GM13977 (cell line): ENCODE results near the gene JAK3.

Source experiments
- DNase-seq: peaks from one replicate; pipeline ENCODE4 v3.0.0; 2012; ENCODE audit warnings: low spot score
- in situ Hi-C: fragments of 300-500 bp; cut with MboI; formaldehyde crosslinking; loops from one replicate; pipeline ENCODE4 v1.12.0; 2022; ENCODE audit warnings: low sequenced_read_pairs, low pct_unique_long_range_greater_than_20kb, mixed read lengths, inconsistent platforms; ENCODE audit not compliant: unreplicated experiment
- TF ChIP-seq, protein P1 (sequence below): IDR thresholded peaks from 2 replicates; pipeline ENCODE4 v1.5.1; 2012; ENCODE audit warnings: mild to moderate bottlenecking, control low read depth; ENCODE audit not compliant: insufficient read depth; ENCODE audit errors: extremely low read depth, missing control alignments

The JAK3 gene

DNA sequence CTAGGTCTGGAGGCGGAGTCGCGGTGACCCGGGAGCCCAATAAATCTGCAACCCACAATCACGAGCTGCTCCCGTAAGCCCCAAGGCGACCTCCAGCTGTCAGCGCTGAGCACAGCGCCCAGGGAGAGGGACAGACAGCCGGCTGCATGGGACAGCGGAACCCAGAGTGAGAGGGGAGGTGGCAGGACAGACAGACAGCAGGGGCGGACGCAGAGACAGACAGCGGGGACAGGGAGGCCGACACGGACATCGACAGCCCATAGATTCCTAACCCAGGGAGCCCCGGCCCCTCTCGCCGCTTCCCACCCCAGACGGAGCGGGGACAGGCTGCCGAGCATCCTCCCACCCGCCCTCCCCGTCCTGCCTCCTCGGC lies 24.1 kb upstream of the JAK3 start, which contains the start of gene SLC5A5:
TSS of gene SLC5A5 (plus strand) at position 68 of the 373 bp plus-strand sequence. CDS start 375 bp downstream, outside the sequence.
- DNase-seq, result no peak
- TF ChIP-seq, protein P1, sequence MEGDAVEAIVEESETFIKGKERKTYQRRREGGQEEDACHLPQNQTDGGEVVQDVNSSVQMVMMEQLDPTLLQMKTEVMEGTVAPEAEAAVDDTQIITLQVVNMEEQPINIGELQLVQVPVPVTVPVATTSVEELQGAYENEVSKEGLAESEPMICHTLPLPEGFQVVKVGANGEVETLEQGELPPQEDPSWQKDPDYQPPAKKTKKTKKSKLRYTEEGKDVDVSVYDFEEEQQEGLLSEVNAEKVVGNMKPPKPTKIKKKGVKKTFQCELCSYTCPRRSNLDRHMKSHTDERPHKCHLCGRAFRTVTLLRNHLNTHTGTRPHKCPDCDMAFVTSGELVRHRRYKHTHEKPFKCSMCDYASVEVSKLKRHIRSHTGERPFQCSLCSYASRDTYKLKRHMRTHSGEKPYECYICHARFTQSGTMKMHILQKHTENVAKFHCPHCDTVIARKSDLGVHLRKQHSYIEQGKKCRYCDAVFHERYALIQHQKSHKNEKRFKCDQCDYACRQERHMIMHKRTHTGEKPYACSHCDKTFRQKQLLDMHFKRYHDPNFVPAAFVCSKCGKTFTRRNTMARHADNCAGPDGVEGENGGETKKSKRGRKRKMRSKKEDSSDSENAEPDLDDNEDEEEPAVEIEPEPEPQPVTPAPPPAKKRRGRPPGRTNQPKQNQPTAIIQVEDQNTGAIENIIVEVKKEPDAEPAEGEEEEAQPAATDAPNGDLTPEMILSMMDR, result no peak
- in situ Hi-C loops, result no loop called here

DNA sequence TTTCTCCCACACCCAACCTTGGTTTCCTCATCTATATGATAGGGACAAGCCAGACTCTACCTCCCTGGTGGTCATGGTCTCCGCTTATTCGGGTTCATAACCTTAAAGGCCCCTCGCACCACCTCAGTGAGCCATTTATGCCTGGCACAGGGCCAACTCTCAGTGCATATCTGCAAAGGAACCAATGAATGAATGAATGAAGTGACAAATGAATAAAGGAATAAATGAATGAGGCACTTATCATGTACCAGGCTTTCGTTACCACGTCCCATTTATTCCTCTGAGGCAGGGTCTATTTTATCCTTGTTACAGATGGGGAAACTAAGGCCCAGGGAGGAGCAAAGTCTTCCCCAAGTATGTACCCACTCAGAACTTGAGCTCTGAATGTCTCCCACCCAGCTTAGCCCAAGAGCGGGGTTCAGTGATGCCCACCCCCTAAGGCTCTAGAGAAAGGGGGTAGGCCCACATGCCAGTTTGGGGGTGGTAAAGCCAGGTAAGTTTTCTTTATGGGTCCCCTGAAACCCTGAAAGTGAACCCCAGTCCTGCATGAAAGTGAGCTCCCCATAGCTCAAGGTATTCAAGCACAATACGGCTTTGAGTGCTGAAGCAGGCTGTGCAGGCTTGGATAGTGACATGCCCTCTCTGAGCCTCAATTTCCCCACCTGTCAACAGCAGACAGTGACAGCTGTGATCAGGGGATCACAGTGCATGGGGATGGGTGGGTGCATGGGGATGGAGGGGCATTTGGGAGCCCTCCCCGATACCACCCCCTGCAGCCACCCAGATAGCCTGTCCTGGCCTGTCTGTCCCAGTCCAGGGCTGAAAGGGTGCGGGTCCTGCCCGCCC lies 23.5 kb upstream of the JAK3 start:
- no peak for DNase-seq
- in situ Hi-C loops, result no loop called here
- TF ChIP-seq, protein P1, result no peak

DNA sequence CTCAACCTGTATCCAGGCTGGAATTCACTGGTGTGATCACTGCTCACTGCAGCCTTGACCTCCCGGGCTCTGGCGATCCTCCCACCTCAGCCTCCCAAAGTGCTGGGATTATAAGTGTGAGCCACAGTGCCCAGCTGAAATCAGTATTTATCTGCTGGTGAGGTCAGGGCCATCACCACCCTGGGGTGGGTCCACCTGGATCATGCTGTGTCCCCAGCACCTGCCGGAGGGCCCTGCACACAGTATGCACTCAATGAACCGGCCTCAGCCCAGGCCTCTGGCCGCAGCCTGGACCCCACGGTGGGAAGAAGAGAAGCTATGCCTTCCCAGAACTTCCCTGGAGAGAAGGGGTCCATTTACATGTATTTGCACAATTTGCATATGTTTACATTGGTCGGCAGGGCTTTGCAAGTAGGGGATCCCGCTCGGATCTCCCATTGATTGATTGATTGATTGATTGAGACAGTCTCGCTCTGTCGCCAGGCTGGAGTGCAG lies 21.4 kb upstream of the JAK3 start:
- in situ Hi-C loops, result loop anchor here (5.0 kb wide), 1 partner anchor 63 kb away; the partner anchor contains the start of gene CCDC124
- TF ChIP-seq, protein P1, result no peak
- no peak for DNase-seq

DNA sequence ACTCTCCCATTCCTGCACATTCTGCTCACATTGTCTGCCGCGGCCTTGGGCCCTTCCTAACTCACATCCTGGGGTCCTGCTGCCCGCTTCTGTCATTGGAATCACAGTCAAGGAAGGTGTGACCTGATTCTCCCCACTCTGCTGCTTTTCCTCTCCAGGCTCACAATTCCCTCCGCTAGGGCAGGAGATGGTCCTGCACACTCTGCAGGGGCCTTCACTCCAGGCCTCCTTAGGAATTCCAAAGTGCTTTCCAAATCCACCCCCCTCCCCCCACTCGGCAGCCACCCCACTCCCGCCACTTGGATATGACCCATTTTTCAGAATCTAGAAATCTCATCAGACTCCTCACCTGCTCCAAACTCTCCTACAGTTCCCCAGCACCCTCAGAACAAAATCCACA lies 20.9 kb upstream of the JAK3 start:
- in situ Hi-C loops, result loop anchor here (5.0 kb wide), 1 partner anchor 64 kb away; the partner anchor contains the start of gene CCDC124
- TF ChIP-seq, protein P1, result no peak
- DNase-seq, result no peak

DNA sequence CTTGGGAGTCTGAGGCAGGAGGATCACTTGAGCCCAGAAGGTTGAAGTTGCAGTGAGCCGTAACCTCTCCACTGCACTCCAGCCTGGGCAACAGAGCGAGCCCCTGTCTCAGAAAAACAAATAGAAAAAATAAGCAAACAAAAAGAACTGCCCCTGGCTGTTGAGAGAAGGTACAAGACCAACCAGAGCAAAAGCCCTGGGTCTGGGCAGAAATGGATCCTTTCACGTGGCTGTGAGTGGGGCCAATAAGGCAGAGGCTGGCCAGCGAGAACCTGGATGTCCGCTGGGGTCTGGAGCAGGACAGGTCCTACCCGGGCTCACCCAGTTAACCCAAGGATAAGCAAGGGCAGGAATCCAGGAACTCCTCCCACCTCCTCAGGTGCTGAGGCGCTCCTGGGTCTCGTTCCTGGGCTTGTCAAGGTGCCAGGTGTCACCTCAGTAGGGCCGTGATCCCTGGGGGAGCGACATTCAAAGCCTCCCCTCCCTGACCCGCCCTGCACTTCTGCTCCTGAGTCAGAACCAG lies 19.2 kb upstream of the JAK3 start:
- in situ Hi-C loops, result loop anchor here (5.0 kb wide), 1 partner anchor 65 kb away; the partner anchor contains the start of gene CCDC124
- TF ChIP-seq, protein P1, result no peak
- DNase-seq, result no peak

DNA sequence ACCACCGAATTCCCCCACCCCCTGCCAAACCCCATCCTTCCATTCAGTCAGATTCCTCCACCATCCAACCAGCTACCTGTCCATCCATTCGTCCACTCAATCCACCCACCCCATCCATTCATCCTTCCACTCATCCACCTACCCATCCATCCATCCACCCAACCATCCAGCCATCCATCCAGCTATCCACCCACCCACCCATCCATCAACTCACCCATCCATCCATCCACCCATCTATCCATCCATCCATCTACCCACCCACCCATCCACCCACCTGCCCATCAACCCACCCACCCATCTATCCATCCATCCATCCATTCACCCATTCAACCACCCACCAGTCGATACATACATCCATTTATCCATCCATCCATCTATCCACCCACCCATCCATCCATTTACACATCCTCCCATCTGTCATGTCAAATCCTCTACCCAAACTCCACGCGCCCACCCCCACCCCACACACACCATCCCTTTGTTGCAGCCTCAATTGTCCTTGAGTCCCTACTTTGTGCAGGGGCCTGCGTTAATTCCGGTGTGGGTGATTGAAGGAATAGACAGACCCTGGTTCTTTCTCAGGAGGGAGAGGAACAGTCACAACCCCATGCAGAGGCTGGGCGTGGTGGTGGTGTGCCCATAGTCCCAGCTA lies 18.7 kb upstream of the JAK3 start:
- in situ Hi-C loops, result loop anchor here (5.0 kb wide), 1 partner anchor 66 kb away; the partner anchor contains the start of gene CCDC124
- no peak for DNase-seq
- TF ChIP-seq, protein P1, result no peak
